ENCODE measurements around the gene CYTH4. TPM values are rescaled to one million over a fixed set of nuclear protein-coding genes. Genes with fewer than 3 reads are reported as not detected.

Gene CYTH4
- total and polyA plus RNA-seq, 2 donors (not counting 3 experiments of a cell fraction or from before 2014, with no cell fraction given), result 0.06 TPM; not detected in 1

DNA sequence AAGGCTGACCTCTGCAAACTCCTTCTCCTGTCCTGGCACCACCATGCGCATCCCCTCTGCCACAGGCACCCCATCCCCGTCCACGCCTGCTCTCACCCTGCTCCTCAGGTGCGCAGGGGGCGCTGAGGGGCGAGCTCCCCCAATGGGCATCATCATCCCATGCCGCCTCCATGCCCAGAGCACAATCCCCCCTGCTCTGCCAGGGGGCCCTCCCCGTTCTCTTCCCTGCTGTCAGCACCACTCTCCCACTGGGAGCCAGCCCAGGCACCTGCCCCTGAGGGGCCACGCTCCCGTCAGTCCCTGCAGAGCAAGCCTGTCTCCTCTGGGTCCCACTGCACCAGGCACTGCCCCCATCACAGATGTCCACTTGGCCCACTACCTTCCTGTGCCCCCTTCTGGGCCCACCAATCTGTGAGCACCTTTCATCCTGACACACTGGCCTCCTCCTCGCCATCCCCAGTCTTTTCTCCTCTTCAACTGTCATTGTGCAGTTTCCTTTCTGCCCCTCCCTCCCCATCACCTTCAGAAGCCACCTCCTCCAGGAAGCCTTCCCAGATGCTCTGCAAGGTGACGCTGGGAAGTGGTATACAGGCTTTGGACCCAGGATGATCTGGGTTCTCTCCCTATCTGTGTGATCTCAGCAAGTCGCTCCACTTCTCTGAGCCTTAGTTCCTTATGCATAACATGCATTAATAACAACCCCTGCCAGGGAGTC, 62.6 kb downstream of the CYTH4 start:
- Histone ChIP-seq H3K27me3 (ENCODE audit: control insufficient read depth in 2 of 2, insufficient read depth in 2 of 2, low read length in 2 of 2) (peaks cover 2 to 3% of the 10 kb centered on the region in 2 experiments), H3K9me3 (replicated peaks; ENCODE audit: control insufficient read depth, insufficient read depth, low read length) (no peaks in the 10 kb centered on the region), H3K4me2 (ENCODE audit: insufficient read depth, low read length) (no peak overlapping the region), H3K9ac (replicated peaks; ENCODE audit: extremely low read depth, insufficient read depth, low read length) (no peak overlapping the region), H3K4me3 (replicated peaks in 1 of 3; ENCODE audit: insufficient read depth in 1 of 3, low read depth in 1 of 3, low read length in 3 of 3) (no peak overlapping the region), H4K20me1 (replicated peaks; ENCODE audit: control insufficient read depth, extremely low read depth, insufficient read depth, low read length) (no peaks in the 10 kb centered on the region), H3K27ac (ENCODE audit: insufficient read depth, low read depth, low read length) (no peak overlapping the region), H3K4me1 (ENCODE audit: control insufficient read depth, extremely low read depth, insufficient read depth, low read length) (peaks cover 8% of the 10 kb centered on the region), H3K79me2 (ENCODE audit: control insufficient read depth, insufficient read depth, low read length) (no peaks in the 10 kb centered on the region), H2AFZ (ENCODE audit: low read depth, low read length) (no peak overlapping the region), H3K36me3 (ENCODE audit: control insufficient read depth in 2 of 2, extremely low read depth in 1 of 2, insufficient read depth in 2 of 2, low read length in 2 of 2) (no peaks in the 10 kb centered on the region), H3K9me1 (replicated peaks; ENCODE audit: control insufficient read depth, extremely low read depth, insufficient read depth, low read length) (no peaks in the 10 kb centered on the region)
- DNase-seq (ENCODE audit: low read depth, low spot score) (no peak), FAIRE-seq (no peak)
- BruUV-seq (replicated peaks), result no TSS peak
- CTCF ChIA-PET, result no interaction called here
- POLR2A ChIA-PET, result no interaction called here
- intact Hi-C loops (cut with micrococcal nuclease) (no loop called here), dilution Hi-C loops (cut with MboI; ENCODE audit: extremely low pct_ligation_motif_present, low sequenced_read_pairs) (no loop called here)
- no peak for TF ChIP-seq CTCF (IDR thresholded peaks at IDR 0.05; ENCODE audit: extremely low read depth in 1 of 2, insufficient read depth in 1 of 2, low read depth in 1 of 2, low read length in 2 of 2)
- TF ChIP-seq EZH2 (IDR thresholded peaks at IDR 0.05; ENCODE audit: borderline replicate concordance, low read depth, low read length, severe bottlenecking), result no peak

DNA sequence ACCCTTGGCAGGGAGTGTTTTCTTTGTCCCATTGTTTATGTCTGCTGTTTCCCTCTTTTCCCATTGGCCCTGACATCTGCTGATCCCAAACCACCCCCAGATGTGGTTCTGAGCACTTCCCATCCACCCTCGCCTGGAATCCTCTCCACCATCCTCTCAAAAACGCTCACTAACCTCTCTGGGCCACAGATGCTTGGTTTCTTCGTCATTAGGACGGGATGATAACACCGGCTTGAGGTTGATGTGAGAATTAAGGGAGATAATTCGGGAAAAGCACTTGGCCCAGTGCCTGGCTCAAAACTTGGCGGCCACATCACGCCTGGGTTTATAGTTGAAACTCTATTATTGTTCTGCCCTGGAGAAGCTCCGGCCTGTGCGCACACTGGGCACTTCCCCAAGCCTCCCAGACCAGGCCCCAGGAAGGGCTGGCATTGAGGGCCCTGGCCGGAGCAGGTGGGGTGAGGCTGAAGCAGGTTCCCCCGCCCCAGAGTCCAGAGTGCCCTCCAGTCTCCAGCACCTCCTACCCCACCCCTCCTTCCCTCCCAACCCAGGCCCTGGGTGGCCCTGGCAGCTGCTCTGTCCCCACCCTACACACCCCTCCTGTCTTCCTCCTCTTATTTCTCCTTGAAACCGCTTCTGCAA, 63.7 kb downstream of the CYTH4 start:
- no peaks in the 10 kb centered on the region for H4K20me1 ChIP-seq (replicated peaks; ENCODE audit: control insufficient read depth, extremely low read depth, insufficient read depth, low read length)

More for the DNA sequence above, 63.7 kb downstream of the CYTH4 start:
- Histone ChIP-seq H3K9ac (replicated peaks; ENCODE audit: extremely low read depth, insufficient read depth, low read length) (no peak overlapping the region), H3K36me3 (ENCODE audit: control insufficient read depth in 2 of 2, extremely low read depth in 1 of 2, insufficient read depth in 2 of 2, low read length in 2 of 2) (no peaks in the 10 kb centered on the region), H2AFZ (ENCODE audit: low read depth, low read length) (peak overlapping the region; percentile 91), H3K9me1 (replicated peaks; ENCODE audit: control insufficient read depth, extremely low read depth, insufficient read depth, low read length) (no peaks in the 10 kb centered on the region), H3K27ac (ENCODE audit: insufficient read depth, low read depth, low read length) (no peak overlapping the region), H3K27me3 (ENCODE audit: control insufficient read depth in 2 of 2, insufficient read depth in 2 of 2, low read length in 2 of 2) (peaks cover 2 to 3% of the 10 kb centered on the region in 2 experiments), H3K4me2 (ENCODE audit: insufficient read depth, low read length) (no peak overlapping the region), H3K4me3 (replicated peaks in 1 of 3; ENCODE audit: insufficient read depth in 1 of 3, low read depth in 1 of 3, low read length in 3 of 3) (no peak overlapping the region), H3K9me3 (replicated peaks; ENCODE audit: control insufficient read depth, insufficient read depth, low read length) (no peaks in the 10 kb centered on the region), H3K79me2 (ENCODE audit: control insufficient read depth, insufficient read depth, low read length) (no peaks in the 10 kb centered on the region), H3K4me1 (ENCODE audit: control insufficient read depth, extremely low read depth, insufficient read depth, low read length) (peaks cover 8% of the 10 kb centered on the region)
- POLR2A ChIA-PET, result no interaction called here
- dilution Hi-C loops (cut with MboI; ENCODE audit: extremely low pct_ligation_motif_present, low sequenced_read_pairs), result no loop called here
- intact Hi-C loops (cut with micrococcal nuclease), result no loop called here
- TF ChIP-seq FOS (IDR thresholded peaks at IDR 0.05; ENCODE audit: borderline replicate concordance, insufficient read depth, low read length) (no peak), JUN (IDR thresholded peaks at IDR 0.05; ENCODE audit: borderline replicate concordance, insufficient read depth, insufficient read length, low read depth) (no peak), POLR2A (IDR thresholded peaks at IDR 0.05; ENCODE audit: low read depth, low read length) (no peak), POLR2AphosphoS5 (IDR thresholded peaks at IDR 0.05; ENCODE audit: insufficient read depth, low read depth, low read length) (no peak), MYC (IDR thresholded peaks at IDR 0.05; ENCODE audit: low read depth, low read length) (no peak), EZH2 (IDR thresholded peaks at IDR 0.05; ENCODE audit: borderline replicate concordance, low read depth, low read length, severe bottlenecking) (no peak), GATA2 (IDR thresholded peaks at IDR 0.05; ENCODE audit: insufficient read depth, insufficient read length, low read depth, low read length) (no peak)
- TF ChIP-seq, protein P1, sequence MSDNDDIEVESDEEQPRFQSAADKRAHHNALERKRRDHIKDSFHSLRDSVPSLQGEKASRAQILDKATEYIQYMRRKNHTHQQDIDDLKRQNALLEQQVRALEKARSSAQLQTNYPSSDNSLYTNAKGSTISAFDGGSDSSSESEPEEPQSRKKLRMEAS (IDR thresholded peaks at IDR 0.05; ENCODE audit: insufficient read depth, insufficient read length), result no peak
- peak; percentile 53 for DNase-seq (ENCODE audit: low read depth, low spot score)
- BruUV-seq (replicated peaks), result no TSS peak
- CTCF ChIA-PET, result interaction anchor here (1.6 kb wide), 1 partner anchor 14 kb away, joined by 4 read pairs; no protein-coding TSS in a partner anchor
- peak; percentile 89 for FAIRE-seq

All from endothelial cell of umbilical vein (primary cell).